GM21447 (cell line): Measurements from ENCODE around the gene CDH23.

Source experiments
- ATAC-seq: cut with Tn5 transposase; IDR thresholded peaks from one replicate; pipeline ENCODE4 v1.9.1; 2021; ENCODE audit not compliant: unreplicated experiment

CDH23 gene

GRCh38 chr10:71632896-71633600 lies 236.3 kb downstream of the CDH23 start:
- ATAC-seq = no peak

GRCh38 chr10:71633920-71634319 lies 237.2 kb downstream of the CDH23 start:
- ATAC-seq = no peak

GRCh38 chr10:71634531-71635164 lies 237.9 kb downstream of the CDH23 start:
- ATAC-seq = no peak

GRCh38 chr10:71635251-71635866 lies 238.6 kb downstream of the CDH23 start:
- no peak for ATAC-seq

- no peak for ATAC-seq
These were observed 239.1 kb downstream of the CDH23 start for GRCh38 chr10:71635867-71636266.

- ATAC-seq = no peak
These were observed 239.9 kb downstream of the CDH23 start for GRCh38 chr10:71636588-71636987.

- ATAC-seq = no peak
These were observed 240.6 kb downstream of the CDH23 start for GRCh38 chr10:71637305-71637704.

- ATAC-seq = no peak
These were observed 241.5 kb downstream of the CDH23 start for GRCh38 chr10:71638064-71638821.

GRCh38 chr10:71638822-71639719 lies 242.4 kb downstream of the CDH23 start:
- no peak for ATAC-seq

- no peak for ATAC-seq
These were observed 243.9 kb downstream of the CDH23 start for GRCh38 chr10:71640607-71641006.

- ATAC-seq = no peak
These were observed 244.7 kb downstream of the CDH23 start for GRCh38 chr10:71641449-71641848.

- ATAC-seq = no peak
These were observed 245.3 kb downstream of the CDH23 start for GRCh38 chr10:71641986-71642385.

GRCh38 chr10:71643904-71644303 lies 247.2 kb downstream of the CDH23 start:
- no peak for ATAC-seq

- peak; percentile 56 for ATAC-seq
These were observed 247.8 kb downstream of the CDH23 start for GRCh38 chr10:71644307-71645180.

GRCh38 chr10:71645185-71645584 lies 248.5 kb downstream of the CDH23 start:
- no peak for ATAC-seq

- no peak for ATAC-seq
These were observed 249.3 kb downstream of the CDH23 start for GRCh38 chr10:71646037-71646436.

- no peak for ATAC-seq
These were observed 250.0 kb downstream of the CDH23 start for GRCh38 chr10:71646592-71647292.

- ATAC-seq = no peak
These were observed 251.0 kb downstream of the CDH23 start for GRCh38 chr10:71647526-71648253.
